SIG-M5 treated with dmso at 0.1 percent for 504 hours (cell line): ENCODE data around the gene KCNIP4.

ENCODE experiments used
- DNase-seq: peaks from one replicate; lab custom pipeline; 2025; ENCODE audit not compliant: unreplicated experiment; lab: John Stamatoyannopoulos, UW

KCNIP4 gene

DNA sequence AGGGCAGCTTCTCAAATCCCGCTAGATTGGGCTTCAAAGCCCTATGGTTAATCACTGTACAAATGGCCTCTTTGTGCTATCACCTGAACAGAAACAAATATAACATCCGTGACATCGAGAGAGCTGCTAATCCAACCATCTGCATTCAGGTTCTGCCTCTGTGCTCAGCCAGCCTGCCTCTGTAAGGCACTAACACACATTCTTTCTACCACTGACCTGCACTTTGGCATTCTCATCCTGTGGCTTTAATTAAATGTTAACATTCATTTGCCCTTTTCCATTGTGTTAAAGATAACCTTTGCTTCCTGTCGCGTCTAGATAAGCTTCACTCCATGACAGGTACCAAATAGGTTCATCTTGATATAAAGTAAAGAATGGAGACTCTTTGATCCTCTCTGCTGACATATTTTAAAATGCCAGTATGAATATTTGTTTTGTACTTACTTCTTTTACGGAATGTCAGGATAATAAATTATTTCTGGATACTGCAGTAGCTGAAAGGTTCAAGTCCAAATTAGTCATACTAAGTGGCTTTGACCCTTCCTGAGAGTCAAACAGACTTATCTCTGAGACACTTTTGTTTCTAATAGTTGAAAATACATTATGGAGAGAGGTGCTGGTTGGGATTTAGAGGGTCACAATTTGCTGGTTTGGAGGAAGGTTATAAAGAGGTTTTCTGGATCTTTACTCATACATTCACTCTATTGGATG, 742.6 kb downstream of the KCNIP4 start:
- DNase-seq: no peak

GRCh38 chr4:21203416-21203815, 745.2 kb downstream of the KCNIP4 start:
- no peak for DNase-seq

- no peak for DNase-seq
Observed at GRCh38 chr4:21202959-21203358, 745.6 kb downstream of the KCNIP4 start.

- DNase-seq: no peak
Observed at GRCh38 chr4:21198683-21199082, 749.9 kb downstream of the KCNIP4 start.

DNA sequence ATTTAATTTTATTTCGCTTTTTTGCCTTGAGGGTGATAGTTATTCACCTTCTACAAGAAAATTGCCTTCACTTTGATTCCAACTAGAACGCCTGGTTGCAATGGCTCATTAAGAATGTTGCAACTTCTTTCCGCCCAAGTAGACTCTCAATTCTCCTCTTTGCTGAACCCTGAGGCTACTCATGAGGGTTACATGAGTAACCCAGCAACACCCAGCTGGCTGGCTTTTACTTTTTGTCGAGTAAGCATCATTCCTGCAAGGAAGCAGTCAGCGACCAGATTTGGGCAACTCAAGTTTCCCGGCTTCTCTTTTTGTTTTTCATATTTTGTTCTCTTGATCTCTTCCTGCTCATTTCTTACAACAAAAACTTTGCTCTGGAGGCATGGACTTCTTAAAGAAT, 752.9 kb downstream of the KCNIP4 start:
- DNase-seq: no peak

- no peak for DNase-seq
Observed at GRCh38 chr4:21192367-21192766, 756.2 kb downstream of the KCNIP4 start.

DNA sequence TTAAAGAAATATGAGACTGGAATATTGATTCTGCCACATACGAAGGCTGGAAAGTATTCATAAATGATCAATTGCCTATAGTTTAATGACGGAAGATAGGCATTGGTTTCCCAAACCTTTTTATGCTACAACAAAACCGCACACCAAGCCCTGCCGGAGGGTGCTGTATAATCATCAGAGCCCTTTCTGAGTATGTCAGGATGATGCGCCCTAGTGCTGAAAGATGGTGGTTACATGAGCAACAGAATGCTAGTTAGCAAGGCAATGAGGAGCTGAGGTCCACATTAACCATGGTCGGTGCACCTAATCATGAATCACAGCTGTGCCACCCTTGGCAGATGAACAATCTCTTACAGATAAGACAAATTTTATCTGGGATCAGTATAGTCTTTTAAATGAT, 757.3 kb downstream of the KCNIP4 start:
- DNase-seq: no peak

DNA sequence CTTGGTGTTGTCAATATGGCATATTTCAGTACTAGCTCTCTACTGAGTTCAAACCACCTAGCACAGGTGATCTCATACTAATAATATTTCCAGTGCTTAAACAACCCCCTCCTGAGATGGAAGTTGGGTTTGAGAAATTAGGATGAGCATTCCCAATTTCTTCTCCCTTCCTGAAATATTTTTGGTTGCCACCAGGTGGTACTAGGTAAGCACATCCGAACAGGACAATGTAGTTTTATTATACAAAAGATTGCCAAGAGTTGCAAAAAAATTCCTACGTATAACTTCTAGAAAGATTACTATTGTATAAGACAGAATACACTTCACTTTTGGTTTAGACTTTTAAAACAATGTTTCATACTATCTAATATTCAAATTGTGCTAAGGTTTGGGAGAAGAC, 763.8 kb downstream of the KCNIP4 start:
- no peak for DNase-seq

GRCh38 chr4:21181716-21182115, 766.9 kb downstream of the KCNIP4 start:
- DNase-seq: no peak

GRCh38 chr4:21177871-21178270, 770.7 kb downstream of the KCNIP4 start:
- no peak for DNase-seq

DNA sequence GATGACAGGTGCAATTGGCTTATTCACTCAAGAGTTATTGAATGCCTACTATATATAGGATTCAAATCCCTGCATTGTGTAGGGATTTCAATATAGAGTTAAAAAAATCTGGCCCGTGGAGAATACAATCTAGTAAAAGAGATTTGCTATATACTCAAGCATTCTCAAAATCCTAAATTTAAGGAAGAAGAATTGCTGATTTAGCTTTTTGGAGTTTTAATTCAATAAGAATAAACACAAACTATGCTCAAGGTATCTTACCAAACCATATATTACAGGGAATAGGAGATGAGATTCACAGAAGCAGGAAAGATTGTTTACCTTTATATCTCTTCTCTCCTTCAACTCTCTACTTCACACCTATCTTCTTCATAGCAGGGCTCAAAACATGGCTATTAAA, 771.5 kb downstream of the KCNIP4 start:
- DNase-seq: no peak

GRCh38 chr4:21167711-21168110, 780.9 kb downstream of the KCNIP4 start:
- no peak for DNase-seq

- DNase-seq: no peak
Observed at GRCh38 chr4:21155367-21155766, 793.2 kb downstream of the KCNIP4 start.

DNA sequence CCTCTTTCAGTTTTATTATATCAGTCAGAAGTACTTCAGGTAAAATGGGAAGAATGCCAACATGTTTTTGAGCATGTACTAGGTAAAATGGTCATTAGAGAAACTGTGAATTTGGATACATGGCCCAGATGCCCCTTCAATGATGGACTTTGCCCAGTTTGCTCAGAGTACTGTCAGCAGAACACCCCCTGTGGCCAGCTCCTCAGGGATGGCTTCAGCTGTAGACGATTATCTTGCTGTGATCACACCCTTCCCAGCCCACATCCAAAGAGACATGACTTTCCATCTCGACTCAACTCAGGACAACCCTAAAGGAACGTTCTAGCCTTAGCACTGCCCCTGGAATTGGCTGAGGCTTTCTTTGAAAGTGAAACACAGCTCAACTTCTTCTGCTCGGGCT, 809.2 kb downstream of the KCNIP4 start:
- DNase-seq: no peak

- no peak for DNase-seq
Observed at GRCh38 chr4:21136051-21136630, 812.4 kb downstream of the KCNIP4 start.

DNA sequence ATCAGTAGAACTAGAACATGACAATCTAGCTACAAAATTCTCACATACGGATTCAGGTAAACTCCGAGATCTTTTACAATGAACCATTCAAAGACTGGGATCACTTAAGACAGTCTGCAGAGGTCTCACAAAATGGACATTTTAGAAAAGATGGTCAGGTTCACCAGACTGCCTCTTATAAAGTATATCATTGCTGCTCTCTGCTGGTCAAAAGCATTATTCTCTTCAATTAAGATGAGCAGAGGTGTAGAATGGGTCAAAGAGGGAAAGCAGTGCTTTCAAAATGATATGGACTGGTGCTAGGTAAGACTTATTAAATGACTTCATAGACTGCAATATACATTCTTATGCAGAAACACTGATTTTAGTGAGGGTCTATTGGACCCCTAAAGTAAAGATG, 813.6 kb downstream of the KCNIP4 start:
- DNase-seq: peak; percentile 13

GRCh38 chr4:21130606-21131005, 818.0 kb downstream of the KCNIP4 start:
- DNase-seq: no peak

DNA sequence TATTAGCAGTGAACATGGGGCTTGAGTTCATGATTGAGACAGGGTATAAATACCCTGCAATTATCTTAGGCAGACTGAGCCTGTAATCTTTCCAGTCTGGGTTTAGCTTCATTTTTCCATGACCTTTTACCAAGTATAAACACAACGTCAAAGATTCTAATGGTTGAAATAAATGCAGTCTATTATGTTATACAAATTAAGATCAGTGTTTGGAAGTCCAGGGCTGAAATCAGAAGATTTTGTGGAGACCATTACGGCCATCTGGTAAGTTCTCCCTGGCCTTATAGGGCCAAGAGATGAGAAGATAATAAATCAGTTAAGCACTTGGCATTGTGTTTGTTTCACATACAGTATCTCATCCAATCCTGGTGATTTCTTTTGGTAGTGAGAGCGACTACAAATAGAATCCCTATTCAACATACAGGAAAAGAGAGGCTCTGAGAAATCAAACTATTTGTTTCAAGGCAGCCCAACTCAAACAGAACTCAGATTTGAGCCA, 822.5 kb downstream of the KCNIP4 start:
- DNase-seq: no peak

GRCh38 chr4:21118301-21118700, 830.3 kb downstream of the KCNIP4 start:
- no peak for DNase-seq

GRCh38 chr4:21117541-21118180, 830.9 kb downstream of the KCNIP4 start:
- DNase-seq: no peak

DNA sequence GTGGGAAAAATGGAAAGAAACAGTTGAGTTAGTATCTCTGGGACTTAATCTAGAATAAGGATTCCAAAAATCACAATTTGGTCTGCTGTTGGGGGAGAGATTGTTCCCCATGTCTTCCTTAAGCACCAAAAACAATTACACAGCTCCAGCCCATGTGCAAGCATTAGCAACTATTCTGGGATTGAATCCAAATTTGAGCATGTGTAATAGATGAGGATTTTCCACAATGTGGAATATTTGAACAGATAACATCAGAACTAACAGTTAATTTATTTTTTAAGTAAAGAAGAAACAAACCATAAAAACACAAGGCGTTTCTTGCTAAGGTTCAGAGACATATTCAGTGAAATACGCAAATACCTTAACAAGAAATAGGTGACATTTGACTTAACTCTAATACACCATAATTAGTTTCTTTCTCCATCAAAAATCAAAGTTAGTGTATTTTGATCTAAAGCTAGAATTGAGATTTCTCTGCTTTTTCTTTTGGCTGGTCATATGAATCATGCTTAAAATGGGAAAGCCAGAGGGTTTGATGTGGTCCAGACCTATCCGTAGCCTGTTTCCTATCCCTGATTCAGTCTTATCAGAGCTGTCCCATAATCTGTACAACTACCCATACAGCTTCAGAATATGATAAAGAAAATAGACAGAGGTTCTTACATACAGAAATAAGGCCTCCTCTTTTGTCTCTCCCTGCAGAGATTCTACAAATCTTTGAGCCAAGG, 834.9 kb downstream of the KCNIP4 start:
- no peak for DNase-seq

- no peak for DNase-seq
Observed at GRCh38 chr4:21102667-21103066, 845.9 kb downstream of the KCNIP4 start.
